Measurements from ENCODE around the gene CNIH3. TPM values are rescaled to one million over a fixed set of nuclear protein-coding genes. Genes with fewer than 3 reads are reported as not detected.

The CNIH3 gene
- total RNA-seq, 6 donors from 2014 or later = 0.39 to 4.2 (median 2.1) TPM

DNA sequence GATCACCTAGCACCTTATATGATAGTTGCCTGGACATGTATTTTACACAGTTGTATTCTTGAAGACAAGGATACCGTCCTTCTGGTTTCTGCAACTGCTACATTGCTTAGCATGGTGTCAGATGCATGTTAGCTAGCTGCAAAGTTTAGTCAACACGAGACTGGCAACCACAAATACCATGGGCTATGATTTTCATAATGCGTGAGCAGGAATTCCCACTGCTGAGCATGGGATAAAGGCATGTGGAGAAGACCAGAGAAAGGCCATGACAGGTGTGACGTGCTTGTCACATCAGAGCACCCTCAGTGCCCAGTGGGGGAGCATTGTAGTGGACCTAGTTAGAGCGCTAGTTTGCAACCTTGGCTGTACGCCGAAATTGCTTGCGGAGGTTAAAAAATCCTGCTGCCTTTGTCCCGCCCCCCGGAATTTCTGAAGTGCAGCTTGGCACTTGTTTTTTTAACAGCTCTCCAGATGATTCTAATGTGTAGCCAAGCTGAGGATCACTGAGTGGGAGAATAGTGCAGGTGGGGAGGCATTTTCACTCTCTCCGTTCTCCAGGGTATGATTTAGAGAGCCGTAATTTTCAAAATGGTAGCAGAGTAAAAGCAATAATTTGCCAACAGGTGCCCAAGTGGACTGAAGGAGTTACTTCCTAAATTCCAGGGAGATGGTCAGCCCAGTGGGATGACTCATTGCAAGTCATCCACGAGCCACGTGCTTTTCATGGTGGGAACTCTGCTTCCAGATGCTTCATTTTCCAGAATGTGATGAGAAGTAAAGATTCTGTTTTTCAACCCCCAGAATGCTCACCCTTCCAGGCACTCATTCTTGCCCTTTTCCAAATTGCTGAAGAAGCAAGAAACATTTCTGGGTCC lies 81.0 kb downstream of the CNIH3 start:
- Histone ChIP-seq H3K27ac (no peak overlapping the region), H3K27me3 (no peaks in the 10 kb centered on the region), H3K9me3 (no peaks in the 10 kb centered on the region), H3K36me3 (no peaks in the 10 kb centered on the region), H3K4me3 (no peak overlapping the region), H3K4me1 (peaks cover 0 to 8% (median 0%) of the 10 kb centered on the region in 4 donors)
- no peak for ATAC-seq (ENCODE audit: low FRiP score in 2 of 2)
- no peak for DNase-seq
- TF ChIP-seq POLR2A (IDR thresholded peaks at IDR 0.05) (no peak), EP300 (IDR thresholded peaks at IDR 0.05) (no peak), POLR2AphosphoS5 (IDR thresholded peaks at IDR 0.05) (no peak)
- TF ChIP-seq, protein P1, sequence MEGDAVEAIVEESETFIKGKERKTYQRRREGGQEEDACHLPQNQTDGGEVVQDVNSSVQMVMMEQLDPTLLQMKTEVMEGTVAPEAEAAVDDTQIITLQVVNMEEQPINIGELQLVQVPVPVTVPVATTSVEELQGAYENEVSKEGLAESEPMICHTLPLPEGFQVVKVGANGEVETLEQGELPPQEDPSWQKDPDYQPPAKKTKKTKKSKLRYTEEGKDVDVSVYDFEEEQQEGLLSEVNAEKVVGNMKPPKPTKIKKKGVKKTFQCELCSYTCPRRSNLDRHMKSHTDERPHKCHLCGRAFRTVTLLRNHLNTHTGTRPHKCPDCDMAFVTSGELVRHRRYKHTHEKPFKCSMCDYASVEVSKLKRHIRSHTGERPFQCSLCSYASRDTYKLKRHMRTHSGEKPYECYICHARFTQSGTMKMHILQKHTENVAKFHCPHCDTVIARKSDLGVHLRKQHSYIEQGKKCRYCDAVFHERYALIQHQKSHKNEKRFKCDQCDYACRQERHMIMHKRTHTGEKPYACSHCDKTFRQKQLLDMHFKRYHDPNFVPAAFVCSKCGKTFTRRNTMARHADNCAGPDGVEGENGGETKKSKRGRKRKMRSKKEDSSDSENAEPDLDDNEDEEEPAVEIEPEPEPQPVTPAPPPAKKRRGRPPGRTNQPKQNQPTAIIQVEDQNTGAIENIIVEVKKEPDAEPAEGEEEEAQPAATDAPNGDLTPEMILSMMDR (IDR thresholded peaks at IDR 0.05) = no peak
- WGBS, 2 donors = 67 to 76% methylated on average over 14 of the region's 14 CpGs

DNA sequence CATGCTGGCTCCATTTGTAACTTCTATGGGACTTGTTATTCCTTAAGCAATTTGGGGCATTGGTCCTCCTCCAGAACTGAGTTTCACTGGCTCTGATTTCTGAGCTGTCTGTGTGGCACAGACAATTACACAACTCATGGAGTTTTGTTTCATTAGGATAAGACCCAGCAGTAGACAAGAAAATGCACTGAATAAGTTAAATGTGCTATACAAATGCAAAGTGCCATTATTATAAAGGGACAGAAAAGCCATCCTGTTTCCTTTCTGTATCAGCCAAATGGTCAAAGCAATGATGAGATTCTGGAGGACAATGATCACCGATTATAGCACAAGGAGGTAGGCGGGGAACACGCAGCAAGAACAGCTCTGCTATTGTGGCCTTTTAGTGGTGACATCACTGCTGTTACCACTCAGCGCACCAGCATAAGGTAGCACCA lies 81.9 kb downstream of the CNIH3 start:
- Histone ChIP-seq H3K27ac (no peak overlapping the region), H3K27me3 (no peaks in the 10 kb centered on the region), H3K4me3 (no peak overlapping the region), H3K36me3 (no peaks in the 10 kb centered on the region), H3K9me3 (no peaks in the 10 kb centered on the region), H3K4me1 (peaks cover 0 to 8% (median 0%) of the 10 kb centered on the region in 4 donors)
- ATAC-seq (ENCODE audit: low FRiP score in 2 of 2) = no peak
- no peak for DNase-seq
- TF ChIP-seq, protein P1 (IDR thresholded peaks at IDR 0.05) = no peak
- TF ChIP-seq POLR2AphosphoS5 (IDR thresholded peaks at IDR 0.05) = no peak
- TF ChIP-seq EP300 (IDR thresholded peaks at IDR 0.05) = no peak
- no peak for TF ChIP-seq POLR2A (IDR thresholded peaks at IDR 0.05)
- WGBS, 2 donors = 88 to 97% methylated on average over 4 of the region's 4 CpGs

DNA sequence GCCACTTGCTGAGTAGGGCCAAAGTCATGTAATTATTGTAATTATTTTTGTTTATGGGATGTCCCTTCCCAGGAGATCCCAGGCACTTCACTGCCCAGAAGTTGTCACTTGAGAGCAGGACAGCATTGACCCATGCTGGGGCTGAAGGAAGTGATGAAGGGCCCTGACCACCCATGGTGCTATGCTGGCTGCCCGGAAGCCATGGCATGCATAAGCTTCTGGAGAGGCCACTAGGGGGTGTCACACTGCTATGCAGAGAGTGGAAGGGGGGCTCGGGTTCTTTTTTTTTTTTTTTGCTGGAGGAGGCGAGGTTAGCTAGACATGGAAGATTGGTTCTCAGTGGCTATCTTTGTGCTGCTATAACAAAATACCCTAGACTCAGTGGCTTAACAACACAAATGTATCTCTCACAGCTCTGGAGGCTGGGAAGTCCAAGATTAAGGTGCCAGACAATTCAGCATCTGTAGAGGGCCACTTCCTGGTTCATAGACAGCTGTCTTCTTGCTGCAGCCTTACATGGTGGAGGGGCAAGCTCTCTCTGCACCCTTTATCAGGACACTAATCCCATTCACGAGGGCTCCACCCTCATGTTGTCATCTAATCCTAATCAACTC lies 84.9 kb downstream of the CNIH3 start:
- peak in 1 of 2 donors; percentile 12 for ATAC-seq (ENCODE audit: low FRiP score in 2 of 2)
- Histone ChIP-seq H3K9me3 (no peaks in the 10 kb centered on the region), H3K27me3 (no peaks in the 10 kb centered on the region), H3K36me3 (no peaks in the 10 kb centered on the region), H3K27ac (no peak overlapping the region), H3K4me1 (peaks cover 0 to 8% (median 0%) of the 10 kb centered on the region in 4 donors), H3K4me3 (no peak overlapping the region)
- WGBS, 2 donors = 82 to 83% methylated on average over 4 of the region's 4 CpGs
- DNase-seq = no peak
- no peak for TF ChIP-seq POLR2A (IDR thresholded peaks at IDR 0.05)
- TF ChIP-seq, protein P1 (IDR thresholded peaks at IDR 0.05) = no peak
- TF ChIP-seq POLR2AphosphoS5 (IDR thresholded peaks at IDR 0.05) = no peak
- no peak for TF ChIP-seq EP300 (IDR thresholded peaks at IDR 0.05)

DNA sequence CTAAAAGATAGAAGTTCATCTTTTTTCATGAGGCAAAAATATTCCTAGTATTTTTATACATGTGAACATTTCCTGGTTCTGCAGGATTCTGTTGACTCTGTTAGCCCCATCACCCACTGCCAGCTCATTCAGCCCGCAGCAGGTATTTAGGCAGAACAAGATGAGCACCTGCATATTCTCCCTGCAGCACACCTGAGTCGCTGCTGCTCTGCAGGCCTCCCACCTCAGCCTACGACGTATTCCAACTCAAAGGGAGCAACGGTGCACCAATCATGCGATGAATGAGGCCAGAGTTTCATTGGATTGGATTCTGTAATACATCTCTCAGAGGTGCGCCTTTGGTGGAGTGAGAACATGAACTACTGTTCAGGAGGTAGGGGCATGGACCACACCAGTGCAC lies 87.6 kb downstream of the CNIH3 start:
- WGBS, 2 donors = 85 to 88% methylated on average over 7 of the region's 7 CpGs
- ATAC-seq (ENCODE audit: low FRiP score in 2 of 2) (no peak), DNase-seq (no peak)
- H3K27me3 ChIP-seq = no peaks in the 10 kb centered on the region
- no peak overlapping the region for H3K4me3 ChIP-seq
- TF ChIP-seq POLR2AphosphoS5 (IDR thresholded peaks at IDR 0.05) (no peak), EP300 (IDR thresholded peaks at IDR 0.05) (no peak), POLR2A (IDR thresholded peaks at IDR 0.05) (no peak)
- TF ChIP-seq, protein P1 (IDR thresholded peaks at IDR 0.05) = no peak
- no peak overlapping the region for H3K27ac ChIP-seq
- H3K9me3 ChIP-seq = no peaks in the 10 kb centered on the region
- H3K4me1 ChIP-seq = no peaks in the 10 kb centered on the region
- H3K36me3 ChIP-seq = no peaks in the 10 kb centered on the region

Data from upper lobe of left lung (tissue), 6 donors.